Astrocyte (in vitro differentiated cells and primary cell): ENCODE measurements around the gene MPRIP. TPM values are rescaled to one million over a fixed set of nuclear protein-coding genes. Genes with fewer than 3 reads are reported as not detected.
A peak's percentile ranks its signal among the peaks of the same experiment; 100 is the strongest.
"Not testable (repeated sequence)": the region's sequence is repeated elsewhere in the genome, so short reads cannot be mapped to it uniquely, and the experiment has no call there.

Source experiments
- DNase-seq: peaks from one replicate; pipeline ENCODE4 v3.0.0-alpha.2; 2010; ENCODE audit warnings: low read depth
- FAIRE-seq: peaks from 2 replicates; lab custom pipeline; 2011; peaks lifted over from hg19 to GRCh38; lab: Jason Lieb, UNC
- H2AFZ ChIP-seq: 2 replicates; pipeline ENCODE4 v1.6.0; 2012; ENCODE audit warnings: low read depth, low read length, inconsistent platforms
- H3K27ac ChIP-seq: 2 replicates; pipeline ENCODE4 v1.5.1; 2011; ENCODE audit warnings: low read depth, low read length, inconsistent platforms
- H3K27me3 ChIP-seq: 2 replicates; pipeline ENCODE4 v1.6.0; 2011; ENCODE audit warnings: low read length, inconsistent platforms; ENCODE audit not compliant: insufficient read depth
- H3K36me3 ChIP-seq: 2 replicates; pipeline ENCODE4 v1.5.1; 2011; ENCODE audit warnings: low read length, inconsistent platforms; ENCODE audit not compliant: insufficient read depth
- H3K4me1 ChIP-seq: 2 replicates; pipeline ENCODE4 v1.5.1; 2011; ENCODE audit warnings: low read length, inconsistent platforms; ENCODE audit not compliant: insufficient read depth
- H3K4me2 ChIP-seq: 2 replicates; pipeline ENCODE4 v1.6.0; 2012; ENCODE audit warnings: low read length, inconsistent platforms
- H3K4me3 ChIP-seq: 2 replicates; pipeline ENCODE4 v1.5.1; 2011; ENCODE audit warnings: low read depth, mild to moderate bottlenecking, low read length, inconsistent platforms; ENCODE audit not compliant: insufficient read depth
- H3K79me2 ChIP-seq: 2 replicates; pipeline ENCODE4 v1.6.0; 2012; ENCODE audit warnings: mild to moderate bottlenecking, low read length, inconsistent platforms; ENCODE audit not compliant: insufficient read depth
- H3K9ac ChIP-seq: 2 replicates; pipeline ENCODE4 v1.6.0; 2012; ENCODE audit warnings: mild to moderate bottlenecking, low read length, inconsistent platforms
- H3K9me3 ChIP-seq: 2 replicates; pipeline ENCODE4 v1.5.1; 2012; ENCODE audit warnings: low read depth, mild to moderate bottlenecking, low read length, inconsistent platforms; ENCODE audit not compliant: insufficient read depth
- H4K20me1 ChIP-seq: 2 replicates; pipeline ENCODE4 v1.6.0; 2012; ENCODE audit warnings: low read length, inconsistent platforms; ENCODE audit not compliant: insufficient read depth
- H3K27ac Mint-ChIP-seq: one replicate; pipeline ENCODE4 v1.8.0; 2021; ENCODE audit warnings: mild to moderate bottlenecking, mixed read lengths; ENCODE audit not compliant: unreplicated experiment
- H3K27me3 Mint-ChIP-seq: one replicate; pipeline ENCODE4 v1.8.0; 2021; ENCODE audit warnings: low read depth, mixed read lengths; ENCODE audit not compliant: unreplicated experiment
- H3K36me3 Mint-ChIP-seq: one replicate; pipeline ENCODE4 v1.8.0; 2021; ENCODE audit warnings: low read depth, mixed read lengths; ENCODE audit not compliant: unreplicated experiment
- H3K4me1 Mint-ChIP-seq: one replicate; pipeline ENCODE4 v1.8.0; 2021; ENCODE audit warnings: low read depth, mixed read lengths; ENCODE audit not compliant: unreplicated experiment
- H3K4me3 Mint-ChIP-seq: one replicate; pipeline ENCODE4 v1.8.0; 2021; ENCODE audit warnings: mild to moderate bottlenecking, moderate library complexity, mixed read lengths; ENCODE audit not compliant: unreplicated experiment
- H3K9me3 Mint-ChIP-seq: one replicate; pipeline ENCODE4 v1.8.0; 2021; ENCODE audit warnings: mild to moderate bottlenecking, mixed read lengths; ENCODE audit not compliant: unreplicated experiment
- CTCF ChIP-seq: IDR thresholded peaks from 2 replicates; pipeline ENCODE4 v1.5.1; 2011; ENCODE audit warnings: low read depth, mild to moderate bottlenecking, inconsistent platforms, low read length, moderate library complexity; ENCODE audit not compliant: insufficient read depth
- EZH2 ChIP-seq: IDR thresholded peaks from 2 replicates; pipeline ENCODE4 v1.6.1; 2012; ENCODE audit warnings: mild to moderate bottlenecking, low read length, inconsistent platforms; ENCODE audit not compliant: insufficient read depth
- total RNA-seq: library from RNA; stranded (reverse); gene quantifications from 2 replicates; pipeline ENCODE4 v1.2.1, GENCODE V29; 2021

The MPRIP gene
- total RNA-seq, 1 donor from 2014 or later: 176 TPM

GRCh38 chr17:17156511-17156910 lies 114.3 kb downstream of the MPRIP start:
- FAIRE-seq: no peak
- Histone ChIP-seq H2AFZ (no peak overlapping the region), H3K4me1 (peaks cover 34% of the 10 kb centered on the region), H3K27me3 (no peaks in the 10 kb centered on the region), H4K20me1 (peaks cover 48% of the 10 kb centered on the region), H3K9ac (peak overlapping the region; percentile 45), H3K27ac (peak overlapping the region; percentile 73), H3K9me3 (no peaks in the 10 kb centered on the region), H3K4me2 (peak overlapping the region; percentile 58), H3K4me3 (no peak overlapping the region), H3K79me2 (peaks cover 24% of the 10 kb centered on the region), H3K36me3 (peaks cover 40% of the 10 kb centered on the region)
- H3K27ac Mint-ChIP-seq: peak overlapping the region; percentile 47
- peaks cover 35% of the 10 kb centered on the region for H3K36me3 Mint-ChIP-seq
- H3K4me3 Mint-ChIP-seq: no peak overlapping the region
- H3K4me1 Mint-ChIP-seq: peaks cover 18% of the 10 kb centered on the region
- no peaks in the 10 kb centered on the region for H3K27me3 Mint-ChIP-seq
- peak; percentile 60 for DNase-seq
- no peaks in the 10 kb centered on the region for H3K9me3 Mint-ChIP-seq
- TF ChIP-seq EZH2 (no peak), CTCF (no peak)

- no peak overlapping the region for H2AFZ ChIP-seq
- H3K9me3 Mint-ChIP-seq: no peaks in the 10 kb centered on the region
- no peak for DNase-seq
- H3K27ac Mint-ChIP-seq: no peak overlapping the region
- no peaks in the 10 kb centered on the region for H3K9me3 ChIP-seq
- H3K27ac ChIP-seq: peak overlapping the region; percentile 73
- H3K4me1 ChIP-seq: peaks cover 29% of the 10 kb centered on the region
- H3K36me3 ChIP-seq: peaks cover 45% of the 10 kb centered on the region
- H3K4me2 ChIP-seq: peak overlapping the region; percentile 58
- peaks cover 13% of the 10 kb centered on the region for H3K4me1 Mint-ChIP-seq
- no peaks in the 10 kb centered on the region for H3K27me3 ChIP-seq
- peaks cover 35% of the 10 kb centered on the region for H3K36me3 Mint-ChIP-seq
- no peaks in the 10 kb centered on the region for H3K27me3 Mint-ChIP-seq
- peaks cover 50% of the 10 kb centered on the region for H4K20me1 ChIP-seq
- H3K4me3 Mint-ChIP-seq: no peak overlapping the region
- TF ChIP-seq CTCF: no peak
- TF ChIP-seq EZH2: no peak
- peak overlapping the region; percentile 45 for H3K9ac ChIP-seq
- peaks cover 24% of the 10 kb centered on the region for H3K79me2 ChIP-seq
- H3K4me3 ChIP-seq: no peak overlapping the region
- no peak for FAIRE-seq
Observed at GRCh38 chr17:17157041-17157440, 114.8 kb downstream of the MPRIP start.

GRCh38 chr17:17158506-17158905 lies 116.2 kb downstream of the MPRIP start:
- not testable (repeated sequence) for H3K27me3 ChIP-seq, H3K4me3 ChIP-seq, FAIRE-seq, H3K27ac Mint-ChIP-seq, H3K4me1 Mint-ChIP-seq, H3K9me3 Mint-ChIP-seq, H3K4me3 Mint-ChIP-seq, DNase-seq, H2AFZ ChIP-seq, H3K27ac ChIP-seq, H3K9ac ChIP-seq, H3K4me2 ChIP-seq, H3K27me3 Mint-ChIP-seq, H3K9me3 ChIP-seq
- Histone ChIP-seq H3K4me1 (peaks cover 19% of the 10 kb centered on the region), H3K36me3 (peaks cover 52% of the 10 kb centered on the region), H4K20me1 (peaks cover 54% of the 10 kb centered on the region), H3K79me2 (peaks cover 16% of the 10 kb centered on the region)
- H3K36me3 Mint-ChIP-seq: peaks cover 26% of the 10 kb centered on the region
